H1 (cell line): ENCODE results near the gene ZNF57. TPM values are rescaled to one million over a fixed set of nuclear protein-coding genes. Genes with fewer than 3 reads are reported as not detected.

Experiments used
- FOSL1 ChIP-seq: IDR thresholded peaks from 2 replicates; pipeline ENCODE4 v1.6.1; 2011; ENCODE audit warnings: mild to moderate bottlenecking, low read depth, low read length, moderate library complexity; ENCODE audit not compliant: insufficient read depth
- HDAC2 ChIP-seq, 2 experiments: fragments of 300-600 bp in 1 of 2; sonication (generic) in 1 of 2; IDR thresholded peaks; 2 replicates each; pipeline ENCODE4 v1.6.1; 2011 to 2012; ENCODE audit warnings: low read depth in 2 of 2, low read length in 2 of 2, mild to moderate bottlenecking in 2 of 2, moderate library complexity in 2 of 2, borderline replicate concordance in 1 of 2, inconsistent platforms in 1 of 2
- RAD21 ChIP-seq, 2 experiments: IDR thresholded peaks in 1 of 2; conservative IDR thresholded peaks in 1 of 2; 2 replicates each; pipeline ENCODE4 v1.6.1; 2011; ENCODE audit warnings: low read depth in 2 of 2, low read length in 2 of 2, improper control_type of control experiment in 1 of 2, inconsistent platforms in 1 of 2, mild to moderate bottlenecking in 1 of 2, moderate library complexity in 1 of 2
- USF2 ChIP-seq: IDR thresholded peaks from 2 replicates; pipeline ENCODE4 v1.6.1; 2011; ENCODE audit warnings: low read length, improper control_type of control experiment
- polyA plus RNA-seq, 7 experiments: library from polyadenylated mRNA; depleted of rRNA in 3 of 7; stranded (reverse) in 5 of 7; unstranded in 2 of 7; fragments of >200 nt in 5 of 7; fragments of 200-250 nt in 2 of 7; gene quantifications; 1 replicate in 5 of 7; 2 replicates in 1 of 7; 4 replicates in 1 of 7; pipeline versions ENCODE4 v1.2.1 to v1.2.3, GENCODE V29; 2011 to 2013; ENCODE audit warnings: missing spikeins in 2 of 7, mixed read lengths in 2 of 7
- total RNA-seq: library from RNA; stranded (reverse); fragmentation: NEBNext Ultra II Directional; extraction: Animal tissue kit (Norgen Biotek cat#: 25700); gene quantifications from 2 replicates; pipeline ENCODE4 v1.2.1, GENCODE V29; 2021
- TF ChIP-seq, protein P1 (sequence below): fragments of 300-600 bp; sonication (generic); IDR thresholded peaks from 2 replicates; pipeline ENCODE4 v1.7.1; 2012; ENCODE audit warnings: low read length, moderate library complexity, mild to moderate bottlenecking, inconsistent platforms; ENCODE audit not compliant: insufficient replicate concordance

ZNF57 gene
- total and polyA plus RNA-seq, 2 of the 8 experiments (the other 6 are each of a cell fraction or from before 2014, with no cell fraction given): 4.9 to 8.9 TPM

DNA sequence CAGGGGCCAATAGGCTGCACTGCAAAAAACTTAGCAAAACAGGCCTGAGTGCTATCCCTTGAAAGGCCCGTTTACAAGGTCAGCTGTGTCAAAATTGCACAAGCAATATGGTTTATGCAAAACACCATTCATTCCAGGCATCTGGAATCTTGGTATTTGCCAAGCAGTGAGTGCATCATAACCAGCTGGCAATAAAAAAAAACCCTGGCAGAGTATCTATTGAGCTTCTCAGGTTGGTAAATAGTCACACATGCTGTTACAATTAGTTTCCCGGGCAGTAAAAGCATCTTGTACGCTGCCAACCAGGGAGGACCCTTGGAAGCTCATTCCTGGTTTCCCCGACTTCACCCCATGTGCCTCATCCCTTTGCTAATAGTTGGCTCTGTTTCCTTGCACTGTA lies 22.8 kb downstream of the ZNF57 start (continued):
- TF ChIP-seq, protein P1, sequence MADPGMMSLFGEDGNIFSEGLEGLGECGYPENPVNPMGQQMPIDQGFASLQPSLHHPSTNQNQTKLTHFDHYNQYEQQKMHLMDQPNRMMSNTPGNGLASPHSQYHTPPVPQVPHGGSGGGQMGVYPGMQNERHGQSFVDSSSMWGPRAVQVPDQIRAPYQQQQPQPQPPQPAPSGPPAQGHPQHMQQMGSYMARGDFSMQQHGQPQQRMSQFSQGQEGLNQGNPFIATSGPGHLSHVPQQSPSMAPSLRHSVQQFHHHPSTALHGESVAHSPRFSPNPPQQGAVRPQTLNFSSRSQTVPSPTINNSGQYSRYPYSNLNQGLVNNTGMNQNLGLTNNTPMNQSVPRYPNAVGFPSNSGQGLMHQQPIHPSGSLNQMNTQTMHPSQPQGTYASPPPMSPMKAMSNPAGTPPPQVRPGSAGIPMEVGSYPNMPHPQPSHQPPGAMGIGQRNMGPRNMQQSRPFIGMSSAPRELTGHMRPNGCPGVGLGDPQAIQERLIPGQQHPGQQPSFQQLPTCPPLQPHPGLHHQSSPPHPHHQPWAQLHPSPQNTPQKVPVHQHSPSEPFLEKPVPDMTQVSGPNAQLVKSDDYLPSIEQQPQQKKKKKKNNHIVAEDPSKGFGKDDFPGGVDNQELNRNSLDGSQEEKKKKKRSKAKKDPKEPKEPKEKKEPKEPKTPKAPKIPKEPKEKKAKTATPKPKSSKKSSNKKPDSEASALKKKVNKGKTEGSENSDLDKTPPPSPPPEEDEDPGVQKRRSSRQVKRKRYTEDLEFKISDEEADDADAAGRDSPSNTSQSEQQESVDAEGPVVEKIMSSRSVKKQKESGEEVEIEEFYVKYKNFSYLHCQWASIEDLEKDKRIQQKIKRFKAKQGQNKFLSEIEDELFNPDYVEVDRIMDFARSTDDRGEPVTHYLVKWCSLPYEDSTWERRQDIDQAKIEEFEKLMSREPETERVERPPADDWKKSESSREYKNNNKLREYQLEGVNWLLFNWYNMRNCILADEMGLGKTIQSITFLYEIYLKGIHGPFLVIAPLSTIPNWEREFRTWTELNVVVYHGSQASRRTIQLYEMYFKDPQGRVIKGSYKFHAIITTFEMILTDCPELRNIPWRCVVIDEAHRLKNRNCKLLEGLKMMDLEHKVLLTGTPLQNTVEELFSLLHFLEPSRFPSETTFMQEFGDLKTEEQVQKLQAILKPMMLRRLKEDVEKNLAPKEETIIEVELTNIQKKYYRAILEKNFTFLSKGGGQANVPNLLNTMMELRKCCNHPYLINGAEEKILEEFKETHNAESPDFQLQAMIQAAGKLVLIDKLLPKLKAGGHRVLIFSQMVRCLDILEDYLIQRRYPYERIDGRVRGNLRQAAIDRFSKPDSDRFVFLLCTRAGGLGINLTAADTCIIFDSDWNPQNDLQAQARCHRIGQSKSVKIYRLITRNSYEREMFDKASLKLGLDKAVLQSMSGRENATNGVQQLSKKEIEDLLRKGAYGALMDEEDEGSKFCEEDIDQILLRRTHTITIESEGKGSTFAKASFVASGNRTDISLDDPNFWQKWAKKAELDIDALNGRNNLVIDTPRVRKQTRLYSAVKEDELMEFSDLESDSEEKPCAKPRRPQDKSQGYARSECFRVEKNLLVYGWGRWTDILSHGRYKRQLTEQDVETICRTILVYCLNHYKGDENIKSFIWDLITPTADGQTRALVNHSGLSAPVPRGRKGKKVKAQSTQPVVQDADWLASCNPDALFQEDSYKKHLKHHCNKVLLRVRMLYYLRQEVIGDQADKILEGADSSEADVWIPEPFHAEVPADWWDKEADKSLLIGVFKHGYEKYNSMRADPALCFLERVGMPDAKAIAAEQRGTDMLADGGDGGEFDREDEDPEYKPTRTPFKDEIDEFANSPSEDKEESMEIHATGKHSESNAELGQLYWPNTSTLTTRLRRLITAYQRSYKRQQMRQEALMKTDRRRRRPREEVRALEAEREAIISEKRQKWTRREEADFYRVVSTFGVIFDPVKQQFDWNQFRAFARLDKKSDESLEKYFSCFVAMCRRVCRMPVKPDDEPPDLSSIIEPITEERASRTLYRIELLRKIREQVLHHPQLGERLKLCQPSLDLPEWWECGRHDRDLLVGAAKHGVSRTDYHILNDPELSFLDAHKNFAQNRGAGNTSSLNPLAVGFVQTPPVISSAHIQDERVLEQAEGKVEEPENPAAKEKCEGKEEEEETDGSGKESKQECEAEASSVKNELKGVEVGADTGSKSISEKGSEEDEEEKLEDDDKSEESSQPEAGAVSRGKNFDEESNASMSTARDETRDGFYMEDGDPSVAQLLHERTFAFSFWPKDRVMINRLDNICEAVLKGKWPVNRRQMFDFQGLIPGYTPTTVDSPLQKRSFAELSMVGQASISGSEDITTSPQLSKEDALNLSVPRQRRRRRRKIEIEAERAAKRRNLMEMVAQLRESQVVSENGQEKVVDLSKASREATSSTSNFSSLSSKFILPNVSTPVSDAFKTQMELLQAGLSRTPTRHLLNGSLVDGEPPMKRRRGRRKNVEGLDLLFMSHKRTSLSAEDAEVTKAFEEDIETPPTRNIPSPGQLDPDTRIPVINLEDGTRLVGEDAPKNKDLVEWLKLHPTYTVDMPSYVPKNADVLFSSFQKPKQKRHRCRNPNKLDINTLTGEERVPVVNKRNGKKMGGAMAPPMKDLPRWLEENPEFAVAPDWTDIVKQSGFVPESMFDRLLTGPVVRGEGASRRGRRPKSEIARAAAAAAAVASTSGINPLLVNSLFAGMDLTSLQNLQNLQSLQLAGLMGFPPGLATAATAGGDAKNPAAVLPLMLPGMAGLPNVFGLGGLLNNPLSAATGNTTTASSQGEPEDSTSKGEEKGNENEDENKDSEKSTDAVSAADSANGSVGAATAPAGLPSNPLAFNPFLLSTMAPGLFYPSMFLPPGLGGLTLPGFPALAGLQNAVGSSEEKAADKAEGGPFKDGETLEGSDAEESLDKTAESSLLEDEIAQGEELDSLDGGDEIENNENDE: no peak
- TF ChIP-seq RAD21 (IDR thresholded peaks at IDR 0.05 in 1 of 2, conservative IDR thresholded peaks at IDR 0.05 in 1 of 2; ENCODE audit: low read depth in 2 of 2, low read length in 2 of 2): no peak
- no peak for TF ChIP-seq USF2
- no peak for TF ChIP-seq FOSL1
- no peak for TF ChIP-seq HDAC2 (IDR thresholded peaks at IDR 0.05; ENCODE audit: borderline replicate concordance in 1 of 2, low read depth in 2 of 2, low read length in 2 of 2)
